CD4-positive, alpha-beta T cell treated with Interferon gamma for 1 hour (primary cell): Measurements from ENCODE around the gene TNFSF11.

ENCODE experiments used
- DNase-seq: peaks from one replicate; pipeline ENCODE4 v3.0.0-alpha.2; 2020

TNFSF11 gene

GRCh38 chr13:42561752-42562467, 12.0 kb upstream of the TNFSF11 start:
- DNase-seq: no peak

GRCh38 chr13:42567906-42568305, 6.0 kb upstream of the TNFSF11 start:
- DNase-seq: no peak

- no peak for DNase-seq
Observed at GRCh38 chr13:42569576-42570344, 4.2 kb upstream of the TNFSF11 start.

- no peak for DNase-seq
Observed at GRCh38 chr13:42571895-42572294, 2.1 kb upstream of the TNFSF11 start.

GRCh38 chr13:42574435-42575311, 721 bp downstream of the TNFSF11 start:
- peak; percentile 14 for DNase-seq

- no peak for DNase-seq
Observed at GRCh38 chr13:42575938-42576337, 2.0 kb downstream of the TNFSF11 start.

- DNase-seq: no peak
Observed at GRCh38 chr13:42577538-42577937, 3.6 kb downstream of the TNFSF11 start.

GRCh38 chr13:42580644-42581043, 6.7 kb downstream of the TNFSF11 start:
- DNase-seq: no peak

- DNase-seq: no peak
Observed at GRCh38 chr13:42581427-42581826, 7.5 kb downstream of the TNFSF11 start.

- no peak for DNase-seq
Observed at GRCh38 chr13:42591602-42592001, 17.6 kb downstream of the TNFSF11 start.

- no peak for DNase-seq
Observed at GRCh38 chr13:42592915-42593900, 19.3 kb downstream of the TNFSF11 start.

GRCh38 chr13:42594481-42595252, 20.7 kb downstream of the TNFSF11 start:
- DNase-seq: peak; percentile 26

GRCh38 chr13:42595253-42595571, 21.3 kb downstream of the TNFSF11 start:
- no peak for DNase-seq

- no peak for DNase-seq
Observed at GRCh38 chr13:42597505-42597904, 23.6 kb downstream of the TNFSF11 start.

GRCh38 chr13:42600943-42601342, 27.0 kb downstream of the TNFSF11 start:
- DNase-seq: no peak

GRCh38 chr13:42602906-42603305, 29.0 kb downstream of the TNFSF11 start:
- no peak for DNase-seq

GRCh38 chr13:42603571-42603970, 29.6 kb downstream of the TNFSF11 start:
- no peak for DNase-seq

GRCh38 chr13:42607546-42607945, 33.6 kb downstream of the TNFSF11 start:
- no peak for DNase-seq

- DNase-seq: no peak
Observed at GRCh38 chr13:42610649-42611048, 36.7 kb downstream of the TNFSF11 start.

GRCh38 chr13:42611086-42611779, 37.3 kb downstream of the TNFSF11 start:
- DNase-seq: no peak
